Activated T-cell treated with anti-CD3 and anti-CD28 coated beads, Interleukin-2, amount 50 U/mL, for 1 hour (primary cell): Measurements from ENCODE around the gene FOXK2.

Source experiments
- DNase-seq: peaks from one replicate; pipeline ENCODE4 v3.0.0-alpha.2; 2020

FOXK2 gene

GRCh38 chr17:82645516-82645915 is 126.0 kb downstream of the FOXK2 start:
- no peak for DNase-seq

GRCh38 chr17:82647593-82648164 is 128.1 kb downstream of the FOXK2 start:
- peak; percentile 62 for DNase-seq

GRCh38 chr17:82648165-82648668 is 128.7 kb downstream of the FOXK2 start, which contains the start of gene WDR45B:
TSS of gene WDR45B (minus strand) at chr17:82648444. CDS start at chr17:82648340, 104 bp downstream.
- peak; percentile 88 for DNase-seq

GRCh38 chr17:82648742-82649331 is 129.3 kb downstream of the FOXK2 start:
- DNase-seq, result no peak

GRCh38 chr17:82649501-82650261 is 130.1 kb downstream of the FOXK2 start:
- DNase-seq, result no peak

DNA sequence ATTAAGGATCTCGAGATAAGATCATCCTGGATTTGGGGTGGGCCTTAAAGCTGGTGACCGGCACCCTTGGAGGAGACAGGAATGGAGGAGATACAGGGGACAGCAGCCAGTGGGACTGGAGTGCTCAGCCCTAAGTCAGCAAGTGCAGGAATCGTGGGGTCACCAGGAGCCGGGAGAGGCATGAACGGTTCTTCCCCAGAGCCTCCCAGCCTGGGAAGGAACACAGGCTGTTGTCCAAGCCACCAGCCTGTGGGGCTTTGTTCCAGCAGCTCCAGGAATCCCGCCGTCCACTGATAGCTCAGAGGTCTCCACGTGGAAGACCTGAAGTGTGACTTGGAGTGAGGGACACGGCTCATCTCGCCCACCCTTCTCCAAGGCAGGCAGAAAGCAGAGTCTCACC is 131.2 kb downstream of the FOXK2 start:
- DNase-seq, result no peak

GRCh38 chr17:82653651-82654528 is 134.4 kb downstream of the FOXK2 start:
- no peak for DNase-seq
